HEK293 (cell line): Measurements from ENCODE around the gene PDF.

Source experiments
- CTCF ChIA-PET: fragments of 350-600 bp; formaldehyde crosslinking; extraction: SDS; loops from one replicate; lab custom pipeline; 2021; ENCODE audit warnings: antibody characterized with exemption; lab: Yijun Ruan, JAX
- POLR2A ChIA-PET: fragments of 300-600 bp; formaldehyde crosslinking; extraction: SDS; loops from one replicate; lab custom pipeline; 2020; ENCODE audit warnings: antibody characterized with exemption, inconsistent platforms; lab: Yijun Ruan, JAX
- H3K27ac ChIP-seq: fragments of 200-500 bp; sonication (Bioruptor generic); 2 replicates; pipeline ENCODE4 v1.5.1; 2014; ENCODE audit warnings: low read depth, low read length, control low read depth, inconsistent platforms; ENCODE audit errors: extremely low read depth
- H3K36me3 ChIP-seq, 2 experiments: fragments of 200-500 bp in 1 of 2; sonication (Bioruptor generic) in 1 of 2; 1 replicate in 1 of 2; 2 replicates in 1 of 2; pipeline ENCODE4 v1.5.1; 2014 to 2017; ENCODE audit warnings: inconsistent platforms in 2 of 2, low read length in 2 of 2; ENCODE audit not compliant: control insufficient read depth in 2 of 2, insufficient read depth in 1 of 2
- H3K4me1 ChIP-seq: fragments of 200-500 bp; sonication (Bioruptor generic); 2 replicates; pipeline ENCODE4 v1.5.1; 2014; ENCODE audit warnings: mild to moderate bottlenecking, low read length, inconsistent platforms; ENCODE audit not compliant: control insufficient read depth, insufficient read depth
- H3K4me3 ChIP-seq: 2 replicates; pipeline ENCODE4 v1.5.1; 2011; ENCODE audit warnings: low read depth, mild to moderate bottlenecking, control low read depth, low read length, moderate library complexity
- H3K9me3 ChIP-seq: fragments of 200-500 bp; sonication (Bioruptor generic); 2 replicates; pipeline ENCODE4 v1.5.1; 2014; ENCODE audit warnings: low read depth, low read length, inconsistent platforms; ENCODE audit not compliant: control insufficient read depth, insufficient read depth
- EGR2 ChIP-seq: fragments of 450-650 bp; formaldehyde crosslinking; IDR thresholded peaks from 2 replicates; pipeline ENCODE4 v1.5.1; 2016; ENCODE audit warnings: low read depth, missing biosample characterization, missing genetic modification characterization
- OSR2 ChIP-seq: fragments of 450-650 bp; formaldehyde crosslinking; IDR thresholded peaks from 2 replicates; pipeline ENCODE4 v1.5.1; 2016; ENCODE audit warnings: missing biosample characterization, missing genetic modification characterization
- ZBTB44 ChIP-seq: fragments of 450-650 bp; IDR thresholded peaks from 2 replicates; pipeline ENCODE4 v1.5.1; 2018; ENCODE audit warnings: missing biosample characterization, mild to moderate bottlenecking, missing genetic modification characterization
- ZBTB48 ChIP-seq: fragments of 450-650 bp; formaldehyde crosslinking; IDR thresholded peaks from 2 replicates; pipeline ENCODE4 v1.5.1; 2016; ENCODE audit warnings: missing biosample characterization, missing genetic modification characterization
- ZNF138 ChIP-seq: fragments of 450-650 bp; formaldehyde crosslinking; IDR thresholded peaks from 2 replicates; pipeline ENCODE4 v1.5.1; 2016; ENCODE audit warnings: missing biosample characterization, missing genetic modification characterization, borderline replicate concordance
- ZNF18 ChIP-seq: fragments of 450-650 bp; formaldehyde crosslinking; IDR thresholded peaks from 2 replicates; pipeline ENCODE4 v1.5.1; 2016; ENCODE audit warnings: missing biosample characterization, missing genetic modification characterization
- ZNF223 ChIP-seq: fragments of 450-650 bp; formaldehyde crosslinking; IDR thresholded peaks from 2 replicates; pipeline ENCODE4 v1.5.1; 2016; ENCODE audit warnings: missing biosample characterization, missing genetic modification characterization
- ZNF248 ChIP-seq: fragments of 450-650 bp; formaldehyde crosslinking; IDR thresholded peaks from 2 replicates; pipeline ENCODE4 v1.5.1; 2017; ENCODE audit warnings: missing biosample characterization, missing genetic modification characterization
- ZNF280D ChIP-seq: fragments of 450-650 bp; formaldehyde crosslinking; IDR thresholded peaks from 2 replicates; pipeline ENCODE4 v1.5.1; 2016; ENCODE audit warnings: missing biosample characterization, missing genetic modification characterization
- ZNF335 ChIP-seq: fragments of 450-650 bp; formaldehyde crosslinking; conservative IDR thresholded peaks from 2 replicates; pipeline ENCODE4 v1.5.1; 2016; ENCODE audit warnings: missing biosample characterization, missing genetic modification characterization
- ZNF423 ChIP-seq: fragments of 450-650 bp; formaldehyde crosslinking; IDR thresholded peaks from 2 replicates; pipeline ENCODE4 v1.5.1; 2016; ENCODE audit warnings: missing biosample characterization, missing genetic modification characterization
- ZNF510 ChIP-seq: fragments of 450-650 bp; formaldehyde crosslinking; IDR thresholded peaks from 2 replicates; pipeline ENCODE4 v1.5.1; 2018; ENCODE audit warnings: mild to moderate bottlenecking, missing genetic modification characterization, missing biosample characterization; ENCODE audit not compliant: insufficient replicate concordance
- ZNF600 ChIP-seq: fragments of 450-650 bp; formaldehyde crosslinking; IDR thresholded peaks from 2 replicates; pipeline ENCODE4 v1.5.1; 2016; ENCODE audit warnings: missing biosample characterization, missing genetic modification characterization
- ZNF843 ChIP-seq: fragments of 450-650 bp; formaldehyde crosslinking; IDR thresholded peaks from 2 replicates; pipeline ENCODE4 v1.5.1; 2016; ENCODE audit warnings: missing biosample characterization, missing genetic modification characterization

Gene PDF

GRCh38 chr16:69344171-69344570, 13.8 kb upstream of the PDF start:
- ChIA-PET POLR2A (no interaction called here), CTCF (interaction anchor here (0.7 kb wide), 2 partner anchors 52 to 272 kb away, joined by 3 read pairs; no protein-coding TSS in a partner anchor)
- Histone ChIP-seq H3K4me3 (no peak overlapping the region), H3K36me3 (peaks cover 14 to 53% of the 10 kb centered on the region in 2 experiments; a peak in 2 of 3 replicates), H3K9me3 (no peaks in the 10 kb centered on the region), H3K4me1 (no peaks in the 10 kb centered on the region), H3K27ac (no peak overlapping the region)
- no peak for TF ChIP-seq ZNF600
- no peak for TF ChIP-seq ZNF223 (tag by site-specific recombination)
- no peak for TF ChIP-seq ZBTB44
- TF ChIP-seq ZNF138: no peak
- no peak for TF ChIP-seq ZNF423 (tag by site-specific recombination)
- no peak for TF ChIP-seq ZNF18 (tag by site-specific recombination)
- no peak for TF ChIP-seq EGR2 (tag by site-specific recombination)
- TF ChIP-seq ZNF280D (tag by site-specific recombination): no peak
- no peak for TF ChIP-seq OSR2 (tag by site-specific recombination)
- no peak for TF ChIP-seq ZBTB48
- no peak for TF ChIP-seq ZNF510 (tag by site-specific recombination)
- no peak for TF ChIP-seq ZNF843 (tag by site-specific recombination)

- TF ChIP-seq ZNF335: peak; percentile 91
- no peak for TF ChIP-seq ZNF248 (tag by site-specific recombination)
- ChIA-PET CTCF (interaction anchor here (0.5 to 1.4 kb wide), 9 partner anchors 10 to 579 kb away, joined by 3 to 4 read pairs (median 3); no protein-coding TSS in a partner anchor), POLR2A (interaction anchor here (0.7 to 5.2 kb wide), 4 partner anchors 8 to 13 kb away, joined by 3 to 27 read pairs (median 4); partner anchors contain the start of genes PDF and TMED6)
- peak overlapping the region; percentile 92 for H3K4me3 ChIP-seq
- no peaks in the 10 kb centered on the region for H3K4me1 ChIP-seq
- no peaks in the 10 kb centered on the region for H3K9me3 ChIP-seq
- peaks cover 20 to 60% of the 10 kb centered on the region in 2 experiments; a peak in 2 of 3 replicates for H3K36me3 ChIP-seq
- peak overlapping the region; percentile 71 for H3K27ac ChIP-seq
These were observed 9.8 kb upstream of the PDF start for GRCh38 chr16:69340095-69340644.
